Spleen (tissue), 7 donors: ENCODE results near the gene FIZ1.

Experiments
- CTCF ChIP-seq, 11 experiments: fragments of 200-600 bp in 7 of 11; fragments of 450-650 bp in 4 of 11; sonication (generic) in 4 of 11; IDR thresholded peaks in 8 of 11; conservative IDR thresholded peaks in 3 of 11; 1 replicate in 7 of 11; 2 replicates in 4 of 11; pipeline versions ENCODE4 v1.4.0 to v1.8.0; 2016 to 2021; ENCODE audit warnings: antibody characterized with exemption in 11 of 11, inconsistent platforms in 4 of 11, mild to moderate bottlenecking in 1 of 11
- POLR2A ChIP-seq, 3 donors: fragments of 450-650 bp; IDR thresholded peaks; one replicate each; pipeline ENCODE4 v1.5.1; 2017; ENCODE audit warnings: antibody characterized with exemption in 3 of 3, mild to moderate bottlenecking in 1 of 3
- POLR2AphosphoS5 ChIP-seq, 3 donors: sonication (generic); formaldehyde crosslinking; IDR thresholded peaks; one replicate each; pipeline ENCODE4 v1.5.1; 2017; ENCODE audit warnings: antibody characterized with exemption in 3 of 3
- donor health status: DM: no; HTN: no; CAD: no; lungs with moderate emphysema.
- donor health status: DM: no; HTN: no; CAD: no.
- donor health status: DM: no; HTN: no; CAD: no.

DNA sequence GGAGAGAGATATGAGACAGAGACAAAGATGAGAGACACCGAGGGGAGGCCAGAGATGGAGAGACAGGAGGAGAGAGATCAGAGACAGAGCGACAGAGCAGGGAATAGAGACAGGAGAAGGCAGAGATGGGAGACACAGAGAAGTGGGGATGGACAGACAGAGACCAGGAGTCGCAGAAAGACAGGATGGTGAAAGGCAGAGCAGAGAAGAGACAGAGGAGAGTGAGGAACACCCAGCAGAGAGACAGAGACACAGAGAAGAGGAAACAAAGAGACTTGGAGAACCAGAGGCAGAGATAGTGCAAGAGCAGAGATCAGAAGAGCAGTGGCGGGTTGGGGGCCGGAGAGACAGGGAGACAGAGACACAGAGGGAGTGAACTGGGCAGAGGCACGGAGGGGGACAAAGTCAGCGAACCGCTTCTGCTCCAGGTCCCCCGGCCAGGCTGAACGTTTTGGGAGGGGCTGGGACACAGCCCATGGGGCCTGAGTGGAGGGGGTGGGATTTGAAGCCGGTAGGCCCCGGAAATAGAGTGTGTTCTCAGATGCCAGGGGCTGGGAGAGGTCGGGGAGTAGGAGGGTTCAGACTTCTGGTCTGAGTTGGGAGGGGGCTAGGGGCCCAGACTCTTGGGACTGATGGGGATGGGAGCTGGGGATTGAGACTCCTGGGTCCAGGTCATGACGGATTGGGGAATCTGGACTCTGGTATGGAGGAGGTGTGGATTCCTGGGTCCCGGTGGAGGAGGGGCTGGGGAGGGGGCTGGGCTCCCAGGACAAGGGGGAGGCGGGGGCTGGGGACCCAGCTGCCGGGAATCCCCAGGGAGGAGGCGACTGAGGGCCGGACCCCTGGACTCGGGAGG lies 19.3 kb downstream of the FIZ1 start:
- no peak for TF ChIP-seq POLR2A (IDR thresholded peaks at IDR 0.05)
- TF ChIP-seq CTCF (IDR thresholded peaks at IDR 0.05 in 8 of 11, conservative IDR thresholded peaks at IDR 0.05 in 3 of 11), result no peak
- TF ChIP-seq POLR2AphosphoS5 (IDR thresholded peaks at IDR 0.05), result no peak
